ENCODE results near the gene MAFF. TPM values are rescaled to one million over a fixed set of nuclear protein-coding genes. Genes with fewer than 3 reads are reported as not detected.
A peak's percentile ranks its signal among the peaks of the same experiment; 100 is the strongest.

The MAFF gene
- total and polyA plus RNA-seq, 8 donors, result 7.0 to 17.1 (median 10.3) TPM

DNA sequence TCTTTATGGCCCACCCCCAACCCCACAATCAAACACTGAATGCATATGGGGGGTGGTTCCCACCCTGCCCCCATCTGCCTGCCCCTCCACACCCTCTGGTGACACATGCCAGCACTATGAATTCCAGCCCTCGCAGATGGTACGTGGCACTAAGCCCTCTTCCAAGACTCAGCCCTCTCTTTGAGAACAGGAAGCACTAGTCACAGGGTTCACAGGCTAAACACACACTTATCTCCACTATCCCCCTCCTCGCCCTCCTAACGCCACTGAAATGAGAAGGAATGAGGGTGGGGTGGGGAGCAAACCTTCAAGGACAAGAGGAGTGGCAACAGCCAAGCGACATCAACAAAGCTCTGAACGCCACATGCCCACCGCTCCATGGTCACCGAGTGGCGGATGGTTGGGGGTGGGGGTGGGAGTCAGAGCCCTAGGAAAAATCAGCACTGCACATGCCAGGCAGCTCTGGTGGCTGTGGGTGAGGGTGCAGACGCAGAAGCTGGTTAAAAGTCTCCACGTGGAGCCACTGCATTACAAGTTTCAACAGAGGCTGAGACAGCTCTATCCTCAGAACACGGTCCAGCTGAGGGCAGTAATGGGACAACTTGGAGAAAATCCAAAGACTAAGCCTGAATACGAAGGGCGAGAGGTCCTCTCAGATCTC is 37.4 kb downstream of the MAFF start:
- peak; percentile 81 for ATAC-seq
- intact Hi-C loops (cut with DNase I), result no loop called here
- Histone ChIP-seq H3K36me3 (peaks cover 0 to 48% of the 10 kb centered on the region in 2 donors), H3K27ac (peak overlapping the region; percentile 72 to 77), H3K9me3 (no peaks in the 10 kb centered on the region), H3K4me3 (no peak overlapping the region), H3K4me1 (peaks cover 27 to 56% of the 10 kb centered on the region in 2 donors), H3K27me3 (no peaks in the 10 kb centered on the region)
- peak in 3 of 4 donors; percentile 57 to 83 (median 62) for DNase-seq
- TF ChIP-seq, protein P1, sequence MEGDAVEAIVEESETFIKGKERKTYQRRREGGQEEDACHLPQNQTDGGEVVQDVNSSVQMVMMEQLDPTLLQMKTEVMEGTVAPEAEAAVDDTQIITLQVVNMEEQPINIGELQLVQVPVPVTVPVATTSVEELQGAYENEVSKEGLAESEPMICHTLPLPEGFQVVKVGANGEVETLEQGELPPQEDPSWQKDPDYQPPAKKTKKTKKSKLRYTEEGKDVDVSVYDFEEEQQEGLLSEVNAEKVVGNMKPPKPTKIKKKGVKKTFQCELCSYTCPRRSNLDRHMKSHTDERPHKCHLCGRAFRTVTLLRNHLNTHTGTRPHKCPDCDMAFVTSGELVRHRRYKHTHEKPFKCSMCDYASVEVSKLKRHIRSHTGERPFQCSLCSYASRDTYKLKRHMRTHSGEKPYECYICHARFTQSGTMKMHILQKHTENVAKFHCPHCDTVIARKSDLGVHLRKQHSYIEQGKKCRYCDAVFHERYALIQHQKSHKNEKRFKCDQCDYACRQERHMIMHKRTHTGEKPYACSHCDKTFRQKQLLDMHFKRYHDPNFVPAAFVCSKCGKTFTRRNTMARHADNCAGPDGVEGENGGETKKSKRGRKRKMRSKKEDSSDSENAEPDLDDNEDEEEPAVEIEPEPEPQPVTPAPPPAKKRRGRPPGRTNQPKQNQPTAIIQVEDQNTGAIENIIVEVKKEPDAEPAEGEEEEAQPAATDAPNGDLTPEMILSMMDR (IDR thresholded peaks at IDR 0.05), result no peak

- H3K9me3 ChIP-seq, result no peaks in the 10 kb centered on the region
- H3K4me3 ChIP-seq, result no peak overlapping the region
- H3K27ac ChIP-seq, result no peak overlapping the region
- H3K27me3 ChIP-seq, result no peaks in the 10 kb centered on the region
- TF ChIP-seq, protein P1 (IDR thresholded peaks at IDR 0.05), result no peak
- DNase-seq, result no peak
- intact Hi-C loops (cut with DNase I), result no loop called here
- peak; percentile 23 for ATAC-seq
- peaks cover 27 to 56% of the 10 kb centered on the region in 2 donors for H3K4me1 ChIP-seq
- H3K36me3 ChIP-seq, result peaks cover 0 to 47% of the 10 kb centered on the region in 2 donors
These were observed 39.0 kb downstream of the MAFF start for GRCh38 chr22:38240734-38241252.

DNA sequence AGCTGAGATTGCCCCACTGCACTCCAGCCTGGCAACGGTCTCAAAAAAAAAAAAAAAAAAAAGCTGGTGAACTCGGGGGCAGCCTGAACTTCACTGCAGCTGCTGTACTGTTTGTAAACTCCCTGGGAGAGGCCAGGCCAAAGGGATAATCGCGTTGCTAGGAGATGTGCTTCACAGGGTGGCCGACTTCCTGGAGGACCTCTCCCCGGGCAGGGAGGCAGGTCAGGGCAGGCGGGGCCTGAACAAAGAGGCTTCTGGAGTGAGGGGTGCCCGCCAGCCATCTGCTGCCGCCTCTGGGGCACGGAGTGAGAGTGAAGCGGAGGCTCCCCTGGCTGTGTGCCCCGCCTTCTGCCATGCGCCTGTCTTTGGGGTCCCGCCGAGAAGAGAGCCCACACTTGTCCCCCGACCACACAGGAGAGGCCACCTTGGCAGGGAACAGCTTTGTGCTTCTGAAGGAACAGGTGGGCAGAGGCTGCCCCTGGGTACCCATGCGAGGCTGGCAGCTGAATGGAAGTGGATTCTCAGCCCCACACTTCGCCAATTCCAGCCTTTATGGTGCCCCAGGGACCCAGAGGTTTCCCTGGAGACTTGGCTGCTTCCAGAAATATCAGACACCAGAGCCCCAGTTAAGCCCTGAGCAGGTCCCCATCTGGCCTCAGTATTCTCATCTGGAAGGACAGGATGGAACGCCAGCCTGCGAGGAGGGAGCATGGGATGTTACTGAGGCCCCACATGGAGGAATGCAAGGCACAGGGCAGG is 41.4 kb downstream of the MAFF start:
- Histone ChIP-seq H3K27me3 (no peaks in the 10 kb centered on the region), H3K36me3 (peaks cover 0 to 54% of the 10 kb centered on the region in 2 donors), H3K9me3 (no peaks in the 10 kb centered on the region), H3K4me1 (peaks cover 24 to 47% of the 10 kb centered on the region in 2 donors), H3K27ac (peak overlapping the region; percentile 33 to 49), H3K4me3 (no peak overlapping the region)
- peak; percentile 16 for ATAC-seq
- intact Hi-C loops (cut with DNase I), result no loop called here
- TF ChIP-seq, protein P1 (IDR thresholded peaks at IDR 0.05), result no peak
- DNase-seq, result peak in 2 of 4 donors; percentile 68 to 91

- TF ChIP-seq, protein P1 (IDR thresholded peaks at IDR 0.05), result no peak
These were observed 42.3 kb downstream of the MAFF start for GRCh38 chr22:38244106-38244505.

More at GRCh38 chr22:38244106-38244505, 42.3 kb downstream of the MAFF start:
- H3K27ac ChIP-seq, result peak overlapping the region in 1 of 2 donors; percentile 49
- peaks cover 0 to 54% of the 10 kb centered on the region in 2 donors for H3K36me3 ChIP-seq
- intact Hi-C loops (cut with DNase I), result no loop called here
- H3K4me1 ChIP-seq, result peaks cover 15 to 38% of the 10 kb centered on the region in 2 donors
- ATAC-seq (no peak), DNase-seq (no peak)
- no peaks in the 10 kb centered on the region for H3K9me3 ChIP-seq
- no peak overlapping the region for H3K4me3 ChIP-seq
- no peaks in the 10 kb centered on the region for H3K27me3 ChIP-seq

All from left lung (tissue), 10 donors.